Stimulated activated naive CD4-positive, alpha-beta T cell (primary cell): Measurements from ENCODE around the gene NTM.

ENCODE experiments used
- DNase-seq, 6 experiments: peaks; one replicate each; lab custom pipeline; 2025; lab: John Stamatoyannopoulos, UW

NTM gene

GRCh38 chr11:131373095-131373725 is 2.8 kb downstream of the NTM start:
- no peak for DNase-seq

- no peak for DNase-seq
Measured at GRCh38 chr11:131373756-131374155, 3.3 kb downstream of the NTM start.

- no peak for DNase-seq
Measured at GRCh38 chr11:131375421-131375820, 5.0 kb downstream of the NTM start.

GRCh38 chr11:131375915-131376314 is 5.5 kb downstream of the NTM start:
- no peak for DNase-seq

- no peak for DNase-seq
Measured at GRCh38 chr11:131378931-131379330, 8.5 kb downstream of the NTM start.

- DNase-seq: no peak
Measured at GRCh38 chr11:131385763-131386390, 15.5 kb downstream of the NTM start.

- no peak for DNase-seq
Measured at GRCh38 chr11:131386408-131386807, 16.0 kb downstream of the NTM start.

- DNase-seq: no peak
Measured at GRCh38 chr11:131388030-131388429, 17.6 kb downstream of the NTM start.

GRCh38 chr11:131389582-131389981 is 19.2 kb downstream of the NTM start:
- no peak for DNase-seq

- DNase-seq: no peak
Measured at GRCh38 chr11:131391176-131391575, 20.8 kb downstream of the NTM start.

GRCh38 chr11:131392528-131393255 is 22.3 kb downstream of the NTM start:
- DNase-seq: no peak

- no peak for DNase-seq
Measured at GRCh38 chr11:131393691-131394090, 23.3 kb downstream of the NTM start.

GRCh38 chr11:131397675-131398074 is 27.3 kb downstream of the NTM start:
- no peak for DNase-seq

GRCh38 chr11:131402040-131402439 is 31.6 kb downstream of the NTM start:
- no peak for DNase-seq

- no peak for DNase-seq
Measured at GRCh38 chr11:131404010-131404409, 33.6 kb downstream of the NTM start.

GRCh38 chr11:131408025-131408640 is 37.7 kb downstream of the NTM start:
- DNase-seq: no peak

- DNase-seq: no peak
Measured at GRCh38 chr11:131409345-131409744, 38.9 kb downstream of the NTM start.

GRCh38 chr11:131411636-131412035 is 41.2 kb downstream of the NTM start:
- DNase-seq: no peak

- DNase-seq: no peak
Measured at GRCh38 chr11:131412061-131412460, 41.6 kb downstream of the NTM start.

- DNase-seq: no peak
Measured at GRCh38 chr11:131413217-131413616, 42.8 kb downstream of the NTM start.

GRCh38 chr11:131418189-131418588 is 47.8 kb downstream of the NTM start:
- DNase-seq: no peak

- no peak for DNase-seq
Measured at GRCh38 chr11:131421066-131421855, 50.8 kb downstream of the NTM start.
